Measurements from ENCODE around the gene ZFYVE9.
A peak's percentile ranks its signal among the peaks of the same experiment; 100 is the strongest.
"Not testable (repeated sequence)": the region's sequence is repeated elsewhere in the genome, so short reads cannot be mapped to it uniquely, and the experiment has no call there.

The ZFYVE9 gene, protein sequence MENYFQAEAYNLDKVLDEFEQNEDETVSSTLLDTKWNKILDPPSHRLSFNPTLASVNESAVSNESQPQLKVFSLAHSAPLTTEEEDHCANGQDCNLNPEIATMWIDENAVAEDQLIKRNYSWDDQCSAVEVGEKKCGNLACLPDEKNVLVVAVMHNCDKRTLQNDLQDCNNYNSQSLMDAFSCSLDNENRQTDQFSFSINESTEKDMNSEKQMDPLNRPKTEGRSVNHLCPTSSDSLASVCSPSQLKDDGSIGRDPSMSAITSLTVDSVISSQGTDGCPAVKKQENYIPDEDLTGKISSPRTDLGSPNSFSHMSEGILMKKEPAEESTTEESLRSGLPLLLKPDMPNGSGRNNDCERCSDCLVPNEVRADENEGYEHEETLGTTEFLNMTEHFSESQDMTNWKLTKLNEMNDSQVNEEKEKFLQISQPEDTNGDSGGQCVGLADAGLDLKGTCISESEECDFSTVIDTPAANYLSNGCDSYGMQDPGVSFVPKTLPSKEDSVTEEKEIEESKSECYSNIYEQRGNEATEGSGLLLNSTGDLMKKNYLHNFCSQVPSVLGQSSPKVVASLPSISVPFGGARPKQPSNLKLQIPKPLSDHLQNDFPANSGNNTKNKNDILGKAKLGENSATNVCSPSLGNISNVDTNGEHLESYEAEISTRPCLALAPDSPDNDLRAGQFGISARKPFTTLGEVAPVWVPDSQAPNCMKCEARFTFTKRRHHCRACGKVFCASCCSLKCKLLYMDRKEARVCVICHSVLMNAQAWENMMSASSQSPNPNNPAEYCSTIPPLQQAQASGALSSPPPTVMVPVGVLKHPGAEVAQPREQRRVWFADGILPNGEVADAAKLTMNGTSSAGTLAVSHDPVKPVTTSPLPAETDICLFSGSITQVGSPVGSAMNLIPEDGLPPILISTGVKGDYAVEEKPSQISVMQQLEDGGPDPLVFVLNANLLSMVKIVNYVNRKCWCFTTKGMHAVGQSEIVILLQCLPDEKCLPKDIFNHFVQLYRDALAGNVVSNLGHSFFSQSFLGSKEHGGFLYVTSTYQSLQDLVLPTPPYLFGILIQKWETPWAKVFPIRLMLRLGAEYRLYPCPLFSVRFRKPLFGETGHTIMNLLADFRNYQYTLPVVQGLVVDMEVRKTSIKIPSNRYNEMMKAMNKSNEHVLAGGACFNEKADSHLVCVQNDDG (N-terminal part only)

GRCh38 chr1:52141513-52142219 is at the start of gene ZFYVE9:
Gene ZFYVE9 (plus strand): TSS chr1:52142089. CDS start chr1:52233207, 91,118 bp downstream.
- DNase-seq = peak; percentile 65

- not testable (repeated sequence) for DNase-seq
Observed at GRCh38 chr1:52094300-52094699, 47.6 kb upstream of the ZFYVE9 start.

GRCh38 chr1:52096216-52096615 is 45.7 kb upstream of the ZFYVE9 start:
- no peak for DNase-seq

GRCh38 chr1:52098139-52098871 is 43.6 kb upstream of the ZFYVE9 start:
- DNase-seq = no peak

DNA sequence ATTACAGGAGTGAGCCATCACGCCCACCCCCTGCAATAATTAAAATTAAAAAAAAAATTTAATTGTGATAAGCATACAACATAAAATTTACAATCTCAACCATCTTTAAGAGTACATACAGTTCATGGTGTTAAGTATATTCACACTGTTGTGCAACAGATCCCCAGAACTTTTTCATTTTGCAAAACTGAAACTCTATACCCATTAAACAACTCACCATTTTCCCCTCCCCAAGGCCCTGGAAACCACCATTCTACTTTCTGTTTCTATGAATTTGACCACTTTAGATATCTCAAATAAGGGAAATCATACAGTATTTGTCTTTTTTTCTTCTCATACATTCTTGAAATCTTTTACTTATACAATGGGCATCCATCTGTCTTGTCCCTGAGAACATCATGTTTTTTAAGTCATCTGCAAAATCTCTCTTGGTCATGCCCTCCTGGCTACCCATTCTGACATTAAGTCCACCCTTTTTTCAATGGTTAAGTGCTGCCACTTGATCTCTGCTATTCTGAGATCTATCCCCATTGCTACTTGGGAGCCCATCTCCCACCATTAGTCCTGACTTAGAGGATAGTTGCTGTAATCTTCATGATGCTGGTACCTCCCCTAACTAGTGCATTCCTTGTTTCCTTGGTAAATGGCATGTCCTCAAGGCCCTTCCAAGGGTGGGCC is 39.4 kb upstream of the ZFYVE9 start:
- no peak for DNase-seq

DNA sequence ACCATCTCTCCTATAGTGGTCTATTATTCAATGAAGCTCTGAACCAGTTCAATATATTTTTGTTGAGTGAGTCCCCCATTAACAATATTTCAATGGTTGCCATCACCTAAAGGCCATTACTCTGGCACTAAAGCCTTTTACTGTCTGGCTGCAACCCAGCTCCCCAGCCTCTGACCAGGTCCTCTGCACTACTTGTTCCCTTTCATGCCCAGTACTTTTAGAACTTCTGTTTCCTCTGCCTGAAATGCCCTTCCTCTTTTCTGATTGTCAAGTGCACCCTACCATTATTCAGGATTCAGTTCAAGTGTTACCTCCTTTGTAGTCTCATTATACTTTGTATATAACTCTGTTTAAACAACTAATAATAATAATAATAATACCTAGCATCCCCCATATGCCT is 30.4 kb upstream of the ZFYVE9 start:
- DNase-seq = no peak

GRCh38 chr1:52112489-52112888 is 29.4 kb upstream of the ZFYVE9 start:
- DNase-seq = no peak

DNA sequence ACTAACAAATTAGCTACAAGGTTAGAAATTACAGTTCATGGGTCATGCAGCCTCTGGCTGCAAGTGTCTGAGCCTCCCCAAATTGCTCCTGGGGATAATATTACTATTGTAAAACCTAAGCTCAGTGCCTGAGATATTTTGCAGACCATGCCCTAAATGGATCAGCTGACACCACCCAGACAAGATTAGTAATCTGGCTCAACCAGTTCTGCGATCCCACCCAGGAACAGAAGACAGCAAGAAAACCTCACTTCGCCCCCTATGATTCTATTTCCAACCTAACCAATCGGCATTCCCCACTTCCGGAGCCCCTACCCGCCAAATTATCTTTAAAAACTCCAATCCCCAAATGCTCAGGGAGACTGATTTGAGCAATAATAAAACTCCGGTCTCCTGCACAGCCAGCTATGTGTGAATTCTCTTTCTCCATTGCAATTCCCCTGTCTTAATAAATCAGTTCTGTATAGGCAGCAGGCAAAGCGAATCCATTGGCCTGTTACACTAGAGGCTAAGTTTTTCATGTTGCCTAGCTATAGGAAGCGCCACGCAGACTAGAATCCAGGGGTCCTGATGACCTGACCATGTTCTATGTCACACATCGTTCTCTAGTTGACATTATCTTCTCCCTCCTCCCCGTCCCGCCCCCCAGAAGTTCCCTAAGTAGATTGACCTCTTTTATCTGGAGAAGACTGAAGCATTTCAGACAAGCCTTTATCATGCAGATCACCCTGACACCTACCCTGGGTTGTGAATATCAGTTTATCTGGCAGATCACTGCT is 22.4 kb upstream of the ZFYVE9 start:
- DNase-seq = no peak

DNA sequence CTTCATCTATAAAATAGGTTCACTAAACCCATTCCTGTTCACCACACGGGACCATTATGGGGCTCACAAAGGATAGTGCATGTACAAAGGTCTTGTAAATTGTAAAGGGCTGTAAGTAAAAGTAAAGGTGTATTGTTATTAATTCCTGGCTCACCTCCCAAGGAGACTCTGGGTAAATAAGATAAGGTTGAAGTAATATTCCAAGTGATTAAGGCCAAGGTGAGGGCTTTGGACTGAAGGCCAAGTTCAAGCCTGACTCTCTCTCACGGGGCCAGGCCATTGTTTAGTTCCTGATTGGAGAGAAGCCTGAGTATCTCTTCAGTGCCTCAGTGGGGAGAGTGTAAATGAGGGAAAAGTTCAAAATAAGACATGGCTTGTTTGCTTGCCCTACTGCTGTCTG is 19.5 kb upstream of the ZFYVE9 start:
- no peak for DNase-seq

DNA sequence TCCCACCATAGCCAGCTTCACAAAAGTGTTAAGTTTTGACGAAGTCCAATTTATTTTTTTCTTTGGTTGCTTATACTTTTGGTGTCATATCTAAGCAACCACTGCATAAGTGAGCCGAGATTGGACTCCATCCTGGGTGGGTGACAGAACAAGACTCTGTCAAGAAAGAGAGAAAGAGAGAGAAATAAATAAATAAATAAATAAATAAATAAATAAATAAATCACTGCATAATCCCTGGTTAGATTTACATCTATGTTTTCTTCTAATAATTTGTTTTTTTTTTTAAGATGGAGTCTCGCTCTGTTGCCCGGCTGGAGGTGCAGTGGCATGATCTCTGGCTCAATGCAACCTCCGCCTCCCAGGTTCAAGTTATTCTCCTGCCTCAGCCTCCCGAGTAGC is 18.3 kb upstream of the ZFYVE9 start:
- no peak for DNase-seq

DNA sequence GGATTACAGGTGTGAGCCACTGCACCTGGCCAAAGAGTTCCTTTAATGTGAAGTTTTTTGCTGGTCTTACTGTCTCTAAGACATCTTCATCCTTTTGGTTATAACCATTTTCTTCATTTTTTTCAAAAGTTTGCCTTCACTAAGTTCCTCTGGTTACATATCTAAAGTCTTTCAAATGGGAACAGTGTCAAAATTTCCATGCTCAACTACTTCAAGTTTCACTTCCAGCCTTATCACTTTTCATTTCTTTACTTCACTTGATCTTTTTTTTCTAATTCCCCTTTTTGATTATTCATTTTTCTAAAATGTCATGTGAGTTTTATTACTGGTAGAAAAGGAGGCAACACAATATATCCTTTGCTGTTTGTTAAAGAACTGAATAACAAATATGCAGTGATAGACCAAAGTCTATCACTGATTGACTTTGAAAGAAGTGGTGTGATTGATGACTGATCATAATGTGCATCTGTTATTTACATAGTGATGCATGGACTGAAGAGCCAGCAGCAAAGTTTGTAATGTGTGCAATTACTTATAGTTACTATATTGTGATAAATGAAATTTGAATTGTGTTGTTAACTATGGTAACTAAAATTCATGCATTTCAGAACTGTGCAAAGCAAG is 16.0 kb upstream of the ZFYVE9 start:
- no peak for DNase-seq

- peak; percentile 33 for DNase-seq
Observed at GRCh38 chr1:52127181-52128180, 14.4 kb upstream of the ZFYVE9 start.

GRCh38 chr1:52139817-52140540 is 1.9 kb upstream of the ZFYVE9 start:
- DNase-seq = peak; percentile 54

GRCh38 chr1:52140633-52141512 is 1.0 kb upstream of the ZFYVE9 start:
- DNase-seq = no peak

DNA sequence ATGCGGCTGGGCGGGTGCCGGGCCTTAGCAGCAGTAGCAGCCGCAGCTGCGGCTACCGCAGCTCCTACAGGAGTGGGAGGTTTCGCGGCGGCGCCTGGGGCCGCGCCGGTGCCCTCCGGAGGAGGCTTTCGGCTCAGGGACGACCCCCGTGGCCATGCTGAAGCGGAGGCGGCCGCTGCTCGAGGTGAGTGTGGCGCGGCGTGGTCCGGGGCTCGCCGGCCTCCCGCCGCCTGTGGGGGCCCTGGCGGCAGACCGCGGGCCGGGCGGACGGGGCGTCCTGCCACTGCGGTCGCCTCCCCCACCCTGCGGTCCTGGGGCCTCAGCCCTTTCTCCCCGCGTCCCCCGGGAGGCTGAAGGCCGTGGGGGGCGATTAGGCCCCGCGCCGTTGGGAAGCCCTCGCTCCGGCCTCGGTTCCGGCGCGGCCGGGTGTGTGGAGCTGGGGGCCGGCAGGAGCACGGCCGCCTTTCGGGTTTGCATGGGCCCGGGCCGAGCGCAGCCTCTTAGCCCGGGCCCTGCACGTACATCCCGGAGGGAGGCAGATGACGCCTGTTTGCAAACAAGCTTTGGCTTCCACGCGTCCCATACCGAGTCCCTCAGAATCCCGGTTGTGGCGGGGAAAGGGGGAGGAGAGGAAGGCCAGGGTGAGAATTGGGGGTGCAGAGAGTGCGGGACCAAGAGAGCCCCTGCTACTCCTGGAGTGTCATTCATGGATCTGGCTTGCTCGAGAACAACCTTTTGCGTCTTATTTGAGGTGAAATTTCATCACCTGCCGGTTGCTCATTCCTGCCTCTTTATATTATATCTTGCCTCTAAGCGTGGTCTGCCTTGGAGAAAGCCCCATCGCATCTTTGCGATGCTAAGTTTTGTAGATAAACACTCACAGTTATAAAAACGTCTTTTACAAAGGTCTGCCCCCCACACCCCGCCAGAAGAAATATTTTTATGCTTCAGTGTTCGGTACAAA is 613 bp downstream of the ZFYVE9 start:
- peak; percentile 19 for DNase-seq

GRCh38 chr1:52145137-52145536 is 3.2 kb downstream of the ZFYVE9 start:
- no peak for DNase-seq

All from stimulated activated CD4-positive, alpha-beta T cell treated with anti-CD3 and anti-CD28 coated beads, Interleukin-4, amount 100 ng/mL, for 24 hours (primary cell).